ENCODE measurements around the gene SYT7. TPM values are rescaled to one million over a fixed set of nuclear protein-coding genes. Genes with fewer than 3 reads are reported as not detected.

Gene SYT7
- total RNA-seq, 2 experiments from 2014 or later: not detected

GRCh38 chr11:61603667-61604066 lies 22.8 kb upstream of the SYT7 start:
- POLR2A ChIA-PET: no interaction called here
- H3K27ac Mint-ChIP-seq: no peak overlapping the region
- H3K4me1 Mint-ChIP-seq (ENCODE audit: low read depth): no peaks in the 10 kb centered on the region
- H3K9me3 Mint-ChIP-seq (ENCODE audit: insufficient read depth): no peaks in the 10 kb centered on the region
- CTCF ChIA-PET: no interaction called here
- no peak overlapping the region for H3K4me3 Mint-ChIP-seq
- no peak for ATAC-seq
- no peaks in the 10 kb centered on the region for H3K36me3 Mint-ChIP-seq (ENCODE audit: low read depth)
- peaks cover 3% of the 10 kb centered on the region for H3K27me3 Mint-ChIP-seq (ENCODE audit: low read depth)
- no peak for DNase-seq

GRCh38 chr11:61602775-61603569 lies 22.1 kb upstream of the SYT7 start:
- Mint-ChIP-seq H3K27ac (no peak overlapping the region), H3K36me3 (ENCODE audit: low read depth) (no peaks in the 10 kb centered on the region), H3K4me1 (ENCODE audit: low read depth) (no peaks in the 10 kb centered on the region), H3K9me3 (ENCODE audit: insufficient read depth) (no peaks in the 10 kb centered on the region), H3K27me3 (ENCODE audit: low read depth) (peaks cover 5% of the 10 kb centered on the region), H3K4me3 (no peak overlapping the region)
- no peak for DNase-seq
- POLR2A ChIA-PET: no interaction called here
- ATAC-seq: no peak
- CTCF ChIA-PET: interaction anchor here (1.2 kb wide), 1 partner anchor 36 kb away, joined by 3 read pairs; no protein-coding TSS in a partner anchor

- Mint-ChIP-seq H3K4me3 (no peak overlapping the region), H3K36me3 (ENCODE audit: low read depth) (no peaks in the 10 kb centered on the region), H3K27me3 (ENCODE audit: low read depth) (peaks cover 5% of the 10 kb centered on the region), H3K27ac (no peak overlapping the region), H3K9me3 (ENCODE audit: insufficient read depth) (no peaks in the 10 kb centered on the region), H3K4me1 (ENCODE audit: low read depth) (no peaks in the 10 kb centered on the region)
- POLR2A ChIA-PET: no interaction called here
- CTCF ChIA-PET: no interaction called here
- DNase-seq (no peak), ATAC-seq (no peak)
Observed at GRCh38 chr11:61601512-61601911, 20.6 kb upstream of the SYT7 start.

- Mint-ChIP-seq H3K27me3 (ENCODE audit: low read depth) (peaks cover 5% of the 10 kb centered on the region), H3K4me1 (ENCODE audit: low read depth) (no peaks in the 10 kb centered on the region), H3K4me3 (no peak overlapping the region), H3K36me3 (ENCODE audit: low read depth) (no peaks in the 10 kb centered on the region), H3K9me3 (ENCODE audit: insufficient read depth) (no peaks in the 10 kb centered on the region), H3K27ac (no peak overlapping the region)
- CTCF ChIA-PET: interaction anchor here (1.5 kb wide), 1 partner anchor 39 kb away, joined by 3 read pairs; no protein-coding TSS in a partner anchor
- POLR2A ChIA-PET: no interaction called here
- DNase-seq: no peak
- no peak for ATAC-seq
Observed at GRCh38 chr11:61599968-61600710, 19.3 kb upstream of the SYT7 start.

- H3K36me3 Mint-ChIP-seq (ENCODE audit: low read depth): no peaks in the 10 kb centered on the region
- no peak overlapping the region for H3K4me3 Mint-ChIP-seq
Observed at GRCh38 chr11:61598886-61599868, 18.3 kb upstream of the SYT7 start.

GRCh38 chr11:61598374-61598773 lies 17.5 kb upstream of the SYT7 start:
- H3K36me3 Mint-ChIP-seq (ENCODE audit: low read depth): no peaks in the 10 kb centered on the region
- H3K4me3 Mint-ChIP-seq: no peak overlapping the region
- DNase-seq: no peak
- no peaks in the 10 kb centered on the region for H3K4me1 Mint-ChIP-seq (ENCODE audit: low read depth)
- ChIA-PET CTCF (interaction anchor here (1.1 kb wide), 1 partner anchor 10 kb away, joined by 3 read pairs; no protein-coding TSS in a partner anchor), POLR2A (no interaction called here)
- ATAC-seq: no peak
- H3K27me3 Mint-ChIP-seq (ENCODE audit: low read depth): peaks cover 6% of the 10 kb centered on the region
- H3K27ac Mint-ChIP-seq: no peak overlapping the region
- H3K9me3 Mint-ChIP-seq (ENCODE audit: insufficient read depth): no peaks in the 10 kb centered on the region

More at GRCh38 chr11:61598886-61599868, 18.3 kb upstream of the SYT7 start:
- Mint-ChIP-seq H3K9me3 (ENCODE audit: insufficient read depth) (no peaks in the 10 kb centered on the region), H3K27me3 (ENCODE audit: low read depth) (peaks cover 5% of the 10 kb centered on the region), H3K4me1 (ENCODE audit: low read depth) (no peaks in the 10 kb centered on the region), H3K27ac (no peak overlapping the region)
- ChIA-PET POLR2A (interaction anchor here (0.6 kb wide), 1 partner anchor 614 kb away, joined by 3 read pairs; no protein-coding TSS in a partner anchor), CTCF (interaction anchor here (1.1 to 1.5 kb wide), 2 partner anchors 11 to 40 kb away, joined by 3 read pairs; no protein-coding TSS in a partner anchor)
- no peak for DNase-seq
- ATAC-seq: no peak

GRCh38 chr11:61596990-61597389 lies 16.1 kb upstream of the SYT7 start:
- Mint-ChIP-seq H3K27me3 (ENCODE audit: low read depth) (peaks cover 14% of the 10 kb centered on the region), H3K36me3 (ENCODE audit: low read depth) (no peaks in the 10 kb centered on the region), H3K4me3 (no peak overlapping the region), H3K9me3 (ENCODE audit: insufficient read depth) (no peaks in the 10 kb centered on the region), H3K27ac (no peak overlapping the region), H3K4me1 (ENCODE audit: low read depth) (no peaks in the 10 kb centered on the region)
- DNase-seq: no peak
- ChIA-PET POLR2A (no interaction called here), CTCF (no interaction called here)
- ATAC-seq: no peak

- H3K4me3 Mint-ChIP-seq: no peak overlapping the region
- no peaks in the 10 kb centered on the region for H3K36me3 Mint-ChIP-seq (ENCODE audit: low read depth)
- H3K27ac Mint-ChIP-seq: no peak overlapping the region
- no peaks in the 10 kb centered on the region for H3K4me1 Mint-ChIP-seq (ENCODE audit: low read depth)
- H3K27me3 Mint-ChIP-seq (ENCODE audit: low read depth): peaks cover 18% of the 10 kb centered on the region
- ATAC-seq (no peak), DNase-seq (no peak)
- no peaks in the 10 kb centered on the region for H3K9me3 Mint-ChIP-seq (ENCODE audit: insufficient read depth)
- CTCF ChIA-PET: no interaction called here
- POLR2A ChIA-PET: no interaction called here
Observed at GRCh38 chr11:61596542-61596941, 15.7 kb upstream of the SYT7 start.

- ChIA-PET CTCF (no interaction called here), POLR2A (no interaction called here)
- Mint-ChIP-seq H3K27ac (no peak overlapping the region), H3K9me3 (ENCODE audit: insufficient read depth) (no peaks in the 10 kb centered on the region), H3K4me1 (ENCODE audit: low read depth) (no peaks in the 10 kb centered on the region), H3K36me3 (ENCODE audit: low read depth) (no peaks in the 10 kb centered on the region), H3K27me3 (ENCODE audit: low read depth) (peaks cover 26% of the 10 kb centered on the region), H3K4me3 (no peak overlapping the region)
- DNase-seq (no peak), ATAC-seq (no peak)
Observed at GRCh38 chr11:61594907-61595257, 14.0 kb upstream of the SYT7 start.

GRCh38 chr11:61593151-61593550 lies 12.3 kb upstream of the SYT7 start:
- no peaks in the 10 kb centered on the region for H3K9me3 Mint-ChIP-seq (ENCODE audit: insufficient read depth)
- no peak for ATAC-seq
- DNase-seq: no peak
- no peaks in the 10 kb centered on the region for H3K36me3 Mint-ChIP-seq (ENCODE audit: low read depth)
- ChIA-PET CTCF (no interaction called here), POLR2A (no interaction called here)
- H3K4me3 Mint-ChIP-seq: no peak overlapping the region
- H3K4me1 Mint-ChIP-seq (ENCODE audit: low read depth): peaks cover 6% of the 10 kb centered on the region
- H3K27me3 Mint-ChIP-seq (ENCODE audit: low read depth): peaks cover 34% of the 10 kb centered on the region
- no peak overlapping the region for H3K27ac Mint-ChIP-seq

GRCh38 chr11:61592176-61592575 lies 11.3 kb upstream of the SYT7 start:
- Mint-ChIP-seq H3K27ac (no peak overlapping the region), H3K36me3 (ENCODE audit: low read depth) (no peaks in the 10 kb centered on the region), H3K27me3 (ENCODE audit: low read depth) (peaks cover 37% of the 10 kb centered on the region), H3K4me3 (no peak overlapping the region), H3K9me3 (ENCODE audit: insufficient read depth) (no peaks in the 10 kb centered on the region), H3K4me1 (ENCODE audit: low read depth) (peaks cover 8% of the 10 kb centered on the region)
- CTCF ChIA-PET: no interaction called here
- POLR2A ChIA-PET: interaction anchor here (0.6 kb wide), 1 partner anchor 181 kb away, joined by 3 read pairs; no protein-coding TSS in a partner anchor
- ATAC-seq (no peak), DNase-seq (no peak)
